H1 (cell line): Measurements from ENCODE around the gene TGFB1I1. TPM values are rescaled to one million over a fixed set of nuclear protein-coding genes. Genes with fewer than 3 reads are reported as not detected.

Experiments used
- CTCF ChIA-PET: fragments of 300-600 bp; sonication (Branson Sonifier 250); formaldehyde crosslinking; loops from one replicate; lab custom pipeline; 2021; ENCODE audit not compliant: partially characterized antibody; lab: Charles Lee
- POLR2A ChIA-PET: fragments of 300-600 bp; sonication (Branson Sonifier 250); formaldehyde crosslinking; loops from one replicate; lab custom pipeline; 2021; ENCODE audit warnings: inconsistent platforms; ENCODE audit not compliant: partially characterized antibody; lab: Charles Lee
- DNase-seq, 2 experiments: peaks; one replicate each; pipeline versions ENCODE4 v3.0.0 to v3.0.0-alpha.2; 2010 to 2022; ENCODE audit warnings: low spot score in 2 of 2, low read depth in 1 of 2, mixed read lengths in 1 of 2
- FAIRE-seq: peaks from 2 replicates; lab custom pipeline; 2011; peaks lifted over from hg19 to GRCh38; lab: Jason Lieb, UNC
- H2AFZ ChIP-seq: 2 replicates; pipeline ENCODE4 v1.8.1; 2012; ENCODE audit warnings: low read length, inconsistent platforms
- H2AK5ac ChIP-seq: 2 replicates; pipeline ENCODE4 v1.6.1; 2013; ENCODE audit warnings: low read depth, low read length
- H2BK120ac ChIP-seq: replicated peaks from 2 replicates; pipeline ENCODE3; 2013; ENCODE audit warnings: low read depth, low read length, inconsistent platforms
- H2BK12ac ChIP-seq: 2 replicates; pipeline ENCODE4 v1.6.1; 2013; ENCODE audit warnings: low read depth, low read length
- H2BK15ac ChIP-seq: 2 replicates; pipeline ENCODE4 v1.6.1; 2013; ENCODE audit warnings: low read length
- H2BK20ac ChIP-seq: 2 replicates; pipeline ENCODE4 v1.6.1; 2013; ENCODE audit warnings: low read length
- H2BK5ac ChIP-seq: 2 replicates; pipeline ENCODE4 v1.6.1; 2013; ENCODE audit warnings: low read depth, low read length
- H3K14ac ChIP-seq: 2 replicates; pipeline ENCODE4 v1.6.1; 2013; ENCODE audit warnings: inconsistent platforms; ENCODE audit not compliant: insufficient read length
- H3K18ac ChIP-seq: 2 replicates; pipeline ENCODE4 v1.6.1; 2013; ENCODE audit warnings: low read length; ENCODE audit errors: extremely low read depth
- H3K23ac ChIP-seq: 2 replicates; pipeline ENCODE4 v1.6.1; 2013; ENCODE audit warnings: inconsistent platforms; ENCODE audit not compliant: insufficient read length
- H3K23me2 ChIP-seq: 2 replicates; pipeline ENCODE4 v1.6.1; 2013; ENCODE audit warnings: low read depth, low read length
- H3K27ac ChIP-seq: 2 replicates; pipeline ENCODE4 v1.6.1; 2011; ENCODE audit warnings: low read depth, low read length, inconsistent platforms
- H3K27me3 ChIP-seq, 4 experiments: replicated peaks in 1 of 4; 1 replicate in 1 of 4; 2 replicates in 3 of 4; pipeline versions ENCODE4 v1.6.1 to v1.8.1; 2011 to 2013; ENCODE audit warnings: low read length in 3 of 4, mild to moderate bottlenecking in 3 of 4, inconsistent platforms in 2 of 4, mixed read lengths in 2 of 4, moderate library complexity in 1 of 4; ENCODE audit not compliant: control insufficient read depth in 3 of 4, insufficient read depth in 3 of 4; ENCODE audit errors: extremely low read depth in 1 of 4
- H3K36me3 ChIP-seq, 4 experiments: 2 replicates each; pipeline versions ENCODE4 v1.6.1 to v1.8.1; 2011 to 2013; ENCODE audit warnings: mild to moderate bottlenecking in 4 of 4, low read length in 3 of 4, moderate library complexity in 2 of 4, control low read depth in 1 of 4, inconsistent platforms in 1 of 4; ENCODE audit not compliant: insufficient read depth in 4 of 4, control insufficient read depth in 2 of 4
- H3K4ac ChIP-seq: replicated peaks from 2 replicates; pipeline ENCODE3; 2013; ENCODE audit warnings: low read length, low read depth, mixed read lengths, inconsistent platforms; ENCODE audit not compliant: insufficient read length
- H3K4me1 ChIP-seq, 4 experiments: replicated peaks in 1 of 4; 1 replicate in 1 of 4; 2 replicates in 3 of 4; pipeline versions ENCODE4 v1.6.1 to v1.8.1; 2011 to 2013; ENCODE audit warnings: low read length in 3 of 4, inconsistent platforms in 2 of 4, mixed read lengths in 1 of 4; ENCODE audit not compliant: insufficient read depth in 4 of 4, control insufficient read depth in 3 of 4
- H3K4me2 ChIP-seq, 2 experiments: 2 replicates each; pipeline versions ENCODE4 v1.6.1 to v1.8.1; 2011 to 2013; ENCODE audit warnings: low read depth in 2 of 2, low read length in 2 of 2, control low read depth in 1 of 2, inconsistent platforms in 1 of 2, mild to moderate bottlenecking in 1 of 2; ENCODE audit not compliant: insufficient read depth in 1 of 2
- H3K4me3 ChIP-seq, 4 experiments: fragments of 200-600, 300-600 bp in 1 of 4; sonication (generic), shearing (Covaris generic), sonication (Bioruptor Twin) in 1 of 4; 2 replicates each; pipeline versions ENCODE4 v1.5.1 to v1.8.1; 2011 to 2016; ENCODE audit warnings: low read length in 4 of 4, low read depth in 3 of 4, control low read depth in 2 of 4, inconsistent platforms in 2 of 4, mild to moderate bottlenecking in 2 of 4, mixed read lengths in 1 of 4, moderate library complexity in 1 of 4; ENCODE audit not compliant: insufficient read depth in 2 of 4; ENCODE audit errors: extremely low read depth in 1 of 4
- H3K56ac ChIP-seq: replicated peaks from 2 replicates; pipeline ENCODE3; 2013; ENCODE audit warnings: low read depth, mild to moderate bottlenecking, mixed read lengths, low read length, inconsistent platforms; ENCODE audit not compliant: insufficient read length
- H3K79me1 ChIP-seq: 2 replicates; pipeline ENCODE4 v1.6.1; 2013; ENCODE audit warnings: low read depth, low read length, control low read depth
- H3K79me2 ChIP-seq, 2 experiments: 2 replicates each; pipeline versions ENCODE4 v1.6.1 to v1.8.1; 2012 to 2013; ENCODE audit warnings: low read length in 2 of 2, mild to moderate bottlenecking in 2 of 2, inconsistent platforms in 1 of 2; ENCODE audit not compliant: insufficient read depth in 2 of 2, control insufficient read depth in 1 of 2
- H3K9ac ChIP-seq, 4 experiments: replicated peaks in 1 of 4; 1 replicate in 1 of 4; 2 replicates in 3 of 4; pipeline versions ENCODE4 v1.6.1 to v1.8.1; 2011 to 2013; ENCODE audit warnings: low read depth in 3 of 4, low read length in 3 of 4, control low read depth in 2 of 4, mild to moderate bottlenecking in 2 of 4, moderate library complexity in 2 of 4, inconsistent platforms in 1 of 4; ENCODE audit errors: extremely low read depth in 1 of 4
- H3K9me3 ChIP-seq, 2 experiments: 2 replicates each; pipeline versions ENCODE4 v1.6.1 to v1.8.1; 2012 to 2013; ENCODE audit warnings: mild to moderate bottlenecking in 2 of 2, moderate library complexity in 2 of 2, control low read depth in 1 of 2, inconsistent platforms in 1 of 2, low read depth in 1 of 2, low read length in 1 of 2, mixed read lengths in 1 of 2; ENCODE audit not compliant: insufficient read depth in 2 of 2
- H4K20me1 ChIP-seq, 2 experiments: replicated peaks in 1 of 2; 2 replicates each; pipeline versions ENCODE3 to v1.8.1; 2011 to 2013; ENCODE audit warnings: inconsistent platforms in 2 of 2, low read length in 2 of 2, mild to moderate bottlenecking in 1 of 2; ENCODE audit not compliant: insufficient read depth in 2 of 2, control insufficient read depth in 1 of 2
- H4K5ac ChIP-seq: 2 replicates; pipeline ENCODE4 v1.6.1; 2013; ENCODE audit warnings: low read length, low read depth, mixed read lengths, inconsistent platforms; ENCODE audit not compliant: insufficient read length
- H4K8ac ChIP-seq: 2 replicates; pipeline ENCODE4 v1.8.0; 2013; ENCODE audit warnings: mild to moderate bottlenecking, moderate library complexity, low read length, inconsistent platforms; ENCODE audit not compliant: insufficient read depth; ENCODE audit errors: extremely low read depth
- H4K91ac ChIP-seq: replicated peaks from 2 replicates; pipeline ENCODE3; 2013; ENCODE audit warnings: low read length, mixed read lengths, inconsistent platforms; ENCODE audit not compliant: insufficient read length
- BACH1 ChIP-seq: IDR thresholded peaks from 2 replicates; pipeline ENCODE4 v1.6.1; 2012; ENCODE audit warnings: low read length, improper control_type of control experiment
- KDM1A ChIP-seq: fragments of 200-600, 300-600 bp; sonication (generic); IDR thresholded peaks from 2 replicates; pipeline ENCODE4 v1.7.1; 2016; ENCODE audit warnings: mild to moderate bottlenecking, low read length, borderline replicate concordance
- RBBP5 ChIP-seq: IDR thresholded peaks from 2 replicates; pipeline ENCODE4 v1.7.1; 2012; ENCODE audit warnings: low read depth, mild to moderate bottlenecking, inconsistent platforms, low read length, moderate library complexity, borderline replicate concordance
- SAP30 ChIP-seq: fragments of 300-600 bp; sonication (generic); IDR thresholded peaks from 2 replicates; pipeline ENCODE4 v1.7.1; 2012; ENCODE audit warnings: low read length, moderate library complexity, mild to moderate bottlenecking, inconsistent platforms; ENCODE audit not compliant: insufficient read depth, insufficient replicate concordance
- TAF1 ChIP-seq: IDR thresholded peaks from 2 replicates; pipeline ENCODE4 v1.6.1; 2011; ENCODE audit warnings: mild to moderate bottlenecking, low read depth, low read length
- ZNF274 ChIP-seq: IDR thresholded peaks from 2 replicates; pipeline ENCODE4 v1.7.0; 2012; ENCODE audit warnings: low read length, borderline replicate concordance; ENCODE audit errors: extremely low read depth
- WGBS, 2 experiments: shearing (Covaris generic) in 1 of 2; methylation state at CpG; one replicate each; pipeline versions ENCODE4 v1.1.6 to v1.1.7; 2013 to 2015; ENCODE audit warnings: low lambda C conversion rate in 2 of 2, mixed read lengths in 2 of 2, inconsistent platforms in 1 of 2, low coverage in 1 of 2, missing lambda C conversion rate in 1 of 2; ENCODE audit not compliant: insufficient replicate concordance in 2 of 2, insufficient coverage in 1 of 2, insufficient read length in 1 of 2; ENCODE audit errors: extremely low coverage in 1 of 2, missing lambda C conversion rate in 1 of 2; 5-methylcytosine and 5-hydroxymethylcytosine counted together
- polyA plus RNA-seq, 7 experiments: library from polyadenylated mRNA; depleted of rRNA in 3 of 7; stranded (reverse) in 5 of 7; unstranded in 2 of 7; fragments of >200 nt in 5 of 7; fragments of 200-250 nt in 2 of 7; gene quantifications; 1 replicate in 5 of 7; 2 replicates in 1 of 7; 4 replicates in 1 of 7; pipeline versions ENCODE4 v1.2.1 to v1.2.3, GENCODE V29; 2011 to 2013; ENCODE audit warnings: missing spikeins in 2 of 7, mixed read lengths in 2 of 7
- total RNA-seq: library from RNA; stranded (reverse); fragmentation: NEBNext Ultra II Directional; extraction: Animal tissue kit (Norgen Biotek cat#: 25700); gene quantifications from 2 replicates; pipeline ENCODE4 v1.2.1, GENCODE V29; 2021
- TF ChIP-seq, protein P1 (sequence below): IDR thresholded peaks from 2 replicates; pipeline ENCODE4 v1.6.1; 2012; ENCODE audit warnings: inconsistent platforms

TGFB1I1 gene
- total and polyA plus RNA-seq, 2 of the 8 experiments (the other 6 are each of a cell fraction or from before 2014, with no cell fraction given) = 5.6 to 5.8 TPM

- no peak for DNase-seq
- POLR2A ChIA-PET = interaction anchor here (0.8 to 3.3 kb wide), 15 partner anchors 10 to 205 kb away, joined by 3 to 27 read pairs (median 5); partner anchors contain the start of gene AHSP
- TF ChIP-seq KDM1A (no peak), TAF1 (no peak), BACH1 (no peak), RBBP5 (no peak), ZNF274 (no peak), SAP30 (peak; percentile 3)
- TF ChIP-seq, protein P1, sequence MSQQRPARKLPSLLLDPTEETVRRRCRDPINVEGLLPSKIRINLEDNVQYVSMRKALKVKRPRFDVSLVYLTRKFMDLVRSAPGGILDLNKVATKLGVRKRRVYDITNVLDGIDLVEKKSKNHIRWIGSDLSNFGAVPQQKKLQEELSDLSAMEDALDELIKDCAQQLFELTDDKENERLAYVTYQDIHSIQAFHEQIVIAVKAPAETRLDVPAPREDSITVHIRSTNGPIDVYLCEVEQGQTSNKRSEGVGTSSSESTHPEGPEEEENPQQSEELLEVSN = no peak
- no peak overlapping the region for H2BK12ac ChIP-seq
- no peak overlapping the region for H3K14ac ChIP-seq
- H4K5ac ChIP-seq = no peak overlapping the region
- H3K18ac ChIP-seq = no peak overlapping the region
- H3K27me3 ChIP-seq = no peaks in the 10 kb centered on the region
- H2BK15ac ChIP-seq = no peak overlapping the region
- peaks cover 4% of the 10 kb centered on the region; the same call in 1 of the 2 replicates for H3K23me2 ChIP-seq
- no peak overlapping the region for H4K91ac ChIP-seq
- peak overlapping the region; percentile 90 to 95 for H3K4me2 ChIP-seq
- no peak overlapping the region for H4K8ac ChIP-seq
- peak overlapping the region; percentile 67 to 88 (median 86) for H3K4me3 ChIP-seq
- no peak overlapping the region for H2BK20ac ChIP-seq
- no peak overlapping the region for H3K23ac ChIP-seq
- H3K9me3 ChIP-seq = no peaks in the 10 kb centered on the region
- CTCF ChIA-PET = interaction anchor here (0.9 to 1.2 kb wide), 3 partner anchors 12 to 57 kb away, joined by 3 read pairs; no protein-coding TSS in a partner anchor
- H3K4ac ChIP-seq = no peak overlapping the region
- FAIRE-seq = no peak
- 0 out of 2 replicates have a peak, but pooled peaks cover 2% of the 10 kb centered on the region for H3K79me1 ChIP-seq
- peak overlapping the region; percentile 62 to 85 (median 76) for H3K9ac ChIP-seq
- peak overlapping the region; percentile 2; the same call in 1 of the 2 replicates for H2AFZ ChIP-seq
- no peaks in the 10 kb centered on the region for H3K36me3 ChIP-seq
- no peak overlapping the region for H2AK5ac ChIP-seq
- no peak overlapping the region for H2BK120ac ChIP-seq
- peaks cover 0 to 6% of the 10 kb centered on the region in 2 experiments; a peak in 1 of 4 replicates for H3K79me2 ChIP-seq
- 74% methylated on average over 6 of the region's 6 CpGs; no CpG with 5 or more reads in 1 of the 2 experiments for WGBS, 2 experiments
- H4K20me1 ChIP-seq = no peaks in the 10 kb centered on the region
- H3K56ac ChIP-seq = peak overlapping the region; percentile 71
- no peak overlapping the region for H2BK5ac ChIP-seq
- H3K27ac ChIP-seq = peak overlapping the region; percentile 64; the same call in 1 of the 2 replicates
- peaks cover 0 to 4% (median 2%) of the 10 kb centered on the region in 4 experiments; a peak in 3 of 7 replicates for H3K4me1 ChIP-seq
These were observed 36.8 kb downstream of the TGFB1I1 start for GRCh38 chr16:31508706-31509195.
